GM21786 (cell line): Measurements from ENCODE around the gene PLEK.
"Not testable (repeated sequence)": the region's sequence is repeated elsewhere in the genome, so short reads cannot be mapped to it uniquely, and the experiment has no call there.

Experiments
- ATAC-seq: cut with Tn5 transposase; IDR thresholded peaks from one replicate; pipeline ENCODE4 v1.9.1; 2021; ENCODE audit not compliant: unreplicated experiment

The PLEK gene, protein sequence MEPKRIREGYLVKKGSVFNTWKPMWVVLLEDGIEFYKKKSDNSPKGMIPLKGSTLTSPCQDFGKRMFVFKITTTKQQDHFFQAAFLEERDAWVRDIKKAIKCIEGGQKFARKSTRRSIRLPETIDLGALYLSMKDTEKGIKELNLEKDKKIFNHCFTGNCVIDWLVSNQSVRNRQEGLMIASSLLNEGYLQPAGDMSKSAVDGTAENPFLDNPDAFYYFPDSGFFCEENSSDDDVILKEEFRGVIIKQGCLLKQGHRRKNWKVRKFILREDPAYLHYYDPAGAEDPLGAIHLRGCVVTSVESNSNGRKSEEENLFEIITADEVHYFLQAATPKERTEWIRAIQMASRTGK

DNA sequence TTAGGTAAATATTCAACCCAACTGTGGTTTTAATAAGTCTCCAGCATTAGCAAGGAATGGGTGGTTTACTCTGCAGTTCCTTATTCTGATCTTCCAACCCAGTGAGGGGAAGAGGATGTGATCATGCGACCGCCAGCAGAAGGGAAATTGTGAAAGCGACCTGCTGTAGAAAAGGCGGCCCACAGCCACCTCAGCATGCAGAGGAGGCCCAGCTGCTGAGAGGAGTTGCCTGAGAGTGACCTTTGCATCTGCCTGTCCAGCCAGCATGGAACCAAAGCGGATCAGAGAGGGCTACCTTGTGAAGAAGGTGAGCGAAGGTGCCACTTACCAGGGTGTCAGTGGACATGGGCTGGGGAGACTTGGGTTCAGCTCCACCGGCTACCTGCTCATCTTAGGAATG is at the start of gene PLEK:
Gene PLEK, plus strand, starts transcription at position 196 of the 400 bp plus-strand sequence. Its CDS starts 70 bp downstream, at position 266.
- peak; percentile 52 for ATAC-seq

DNA sequence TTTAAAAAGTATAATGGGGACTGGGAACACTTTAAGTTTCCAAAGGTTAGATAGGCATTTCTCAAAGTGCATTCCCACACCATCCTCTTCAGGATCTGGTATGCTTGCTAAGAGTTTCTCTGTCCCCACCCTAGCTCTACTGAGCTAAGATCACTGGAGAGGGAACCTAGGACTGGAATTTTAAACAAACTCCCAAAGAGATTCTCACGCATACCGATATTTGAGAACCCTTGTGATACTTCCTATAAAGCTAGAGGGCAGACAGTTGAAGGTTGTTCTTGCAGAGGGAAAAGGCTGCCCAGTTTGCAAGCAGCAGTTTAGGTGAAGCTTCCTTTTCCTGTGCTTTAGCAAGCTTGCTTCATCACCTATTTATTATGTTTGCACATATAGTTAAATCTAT is 49.0 kb upstream of the PLEK start:
- no peak for ATAC-seq

DNA sequence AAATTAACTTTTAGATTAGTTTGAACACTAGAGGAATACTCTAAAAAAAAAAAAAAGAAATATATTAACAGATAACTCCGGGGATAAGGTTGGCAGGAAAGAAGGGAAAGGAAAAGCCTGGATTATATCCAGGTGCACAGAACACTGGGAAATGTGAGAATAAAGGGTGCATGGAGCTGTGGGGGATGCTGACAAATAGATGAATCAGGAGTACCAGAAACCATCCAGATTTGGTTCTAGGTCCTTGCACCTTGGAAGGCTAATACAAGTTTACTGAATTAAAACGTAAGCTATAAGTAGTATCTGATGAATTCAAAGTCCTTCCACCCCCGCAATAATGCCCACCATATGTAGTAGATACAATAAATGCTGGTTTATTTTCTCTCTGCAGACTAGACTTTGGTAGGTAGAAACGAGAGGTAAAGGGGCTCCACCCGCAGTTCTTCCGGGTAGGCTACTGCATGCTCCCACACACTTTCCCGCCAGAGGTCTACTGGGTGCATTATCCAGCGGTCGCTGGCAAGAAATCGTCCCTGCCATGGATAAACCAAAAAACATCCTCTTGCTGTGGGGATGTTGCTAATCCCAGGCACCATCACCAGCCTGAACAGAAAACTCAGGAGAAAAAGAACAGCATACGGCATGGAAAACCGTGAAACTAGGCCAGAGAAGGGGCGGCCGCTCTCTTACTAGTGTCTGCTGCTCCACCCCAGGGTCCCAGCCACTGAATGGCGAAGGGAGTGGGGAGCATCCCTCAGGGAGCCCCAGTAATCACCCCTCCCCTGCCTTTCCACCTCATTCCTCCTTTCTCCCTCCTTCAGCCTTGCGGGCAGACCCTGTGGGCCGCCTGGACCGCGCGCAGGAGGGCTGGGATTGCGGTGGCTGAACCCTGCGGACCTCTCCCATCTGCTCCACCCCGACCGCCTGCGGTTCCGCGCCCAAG is 46.8 kb upstream of the PLEK start:
- ATAC-seq, result no peak

DNA sequence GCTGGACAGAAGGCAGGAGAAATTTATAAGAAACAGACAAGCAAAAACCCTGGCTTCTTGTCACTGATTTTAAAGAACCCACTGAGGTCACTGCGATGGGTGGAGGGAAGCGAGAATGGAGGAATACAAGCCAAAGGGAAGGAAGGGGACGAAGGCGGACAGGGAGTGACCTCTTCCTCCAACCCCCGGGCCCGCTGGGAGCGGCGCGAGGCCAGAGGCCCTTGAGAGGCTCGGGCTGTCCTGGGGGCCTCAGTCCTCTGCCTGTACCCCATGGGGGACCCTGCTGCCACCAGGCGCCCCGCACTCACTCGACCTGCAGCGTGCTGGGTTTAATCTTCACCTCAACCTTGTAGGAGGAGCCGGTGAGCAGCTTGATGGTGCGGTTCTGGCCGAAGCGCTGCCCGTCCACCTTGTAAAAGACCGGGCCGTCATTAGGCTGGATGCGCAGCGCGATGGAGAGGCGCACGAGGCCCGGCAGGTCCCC is 46.1 kb upstream of the PLEK start:
- ATAC-seq, result no peak

DNA sequence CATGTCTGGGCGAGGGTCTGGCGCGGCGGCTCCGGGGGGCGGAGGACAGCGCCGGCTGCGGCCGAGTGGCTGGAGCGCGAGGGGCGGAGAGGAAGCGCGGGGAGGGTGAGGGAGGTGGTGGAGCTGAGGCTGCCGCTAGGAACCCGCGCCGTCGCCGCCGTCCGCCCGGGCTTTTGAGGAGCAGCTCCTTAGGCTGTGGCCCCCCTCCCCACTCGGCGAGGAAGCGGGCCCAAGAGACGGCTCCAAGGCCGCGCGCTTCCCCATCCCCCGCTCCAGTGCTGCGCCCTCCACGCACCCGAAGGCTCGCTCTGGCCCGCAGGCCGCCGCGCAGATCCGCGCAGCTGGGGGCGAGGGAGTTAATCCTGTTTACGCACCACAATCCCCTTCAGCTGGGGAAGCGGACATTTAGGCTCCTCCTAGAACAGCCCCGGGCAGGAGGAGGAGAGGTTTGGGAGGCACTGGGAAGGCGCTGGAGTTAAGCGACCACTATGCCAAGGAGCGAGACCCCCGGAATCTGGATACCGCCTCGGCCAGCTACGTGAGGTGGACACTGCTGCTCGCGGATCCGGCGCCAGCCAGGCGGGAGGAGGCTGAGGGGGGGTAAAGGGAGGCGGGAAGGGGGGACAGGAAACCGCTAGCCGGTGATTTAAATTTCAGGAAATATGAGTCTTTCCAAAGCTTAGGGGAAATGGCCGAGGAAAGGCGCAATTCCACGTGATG is 45.5 kb upstream of the PLEK start, which contains the start of gene CNRIP1:
Gene CNRIP1, minus strand, starts transcription at position 552 of the 720 bp plus-strand sequence. Its CDS starts 549 bp downstream, at position 3.
- ATAC-seq, result no peak

DNA sequence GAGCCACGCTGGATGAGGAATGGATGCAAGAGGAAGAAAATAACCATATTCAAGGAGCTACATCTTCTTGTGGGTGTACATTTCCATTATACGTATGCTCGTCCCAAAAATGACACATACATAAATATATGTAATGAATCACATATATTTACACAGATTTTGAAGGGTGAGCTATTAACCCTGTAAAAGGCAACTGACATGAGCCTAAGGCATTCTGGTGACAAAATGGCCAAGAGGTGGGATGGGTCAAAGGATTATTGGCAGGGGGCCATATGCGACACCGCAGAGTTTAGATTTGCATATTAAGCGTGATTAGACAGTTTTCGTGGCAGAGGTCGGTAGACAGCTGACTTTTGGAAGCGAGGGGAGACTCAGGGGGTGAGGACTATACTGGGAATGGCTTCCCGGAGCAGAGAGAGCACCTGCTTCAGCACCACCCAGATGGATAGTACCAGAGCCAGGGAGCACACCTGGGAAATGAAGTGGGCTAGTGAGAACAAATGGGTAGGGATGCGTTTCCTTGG is 44.9 kb upstream of the PLEK start:
- no peak for ATAC-seq

DNA sequence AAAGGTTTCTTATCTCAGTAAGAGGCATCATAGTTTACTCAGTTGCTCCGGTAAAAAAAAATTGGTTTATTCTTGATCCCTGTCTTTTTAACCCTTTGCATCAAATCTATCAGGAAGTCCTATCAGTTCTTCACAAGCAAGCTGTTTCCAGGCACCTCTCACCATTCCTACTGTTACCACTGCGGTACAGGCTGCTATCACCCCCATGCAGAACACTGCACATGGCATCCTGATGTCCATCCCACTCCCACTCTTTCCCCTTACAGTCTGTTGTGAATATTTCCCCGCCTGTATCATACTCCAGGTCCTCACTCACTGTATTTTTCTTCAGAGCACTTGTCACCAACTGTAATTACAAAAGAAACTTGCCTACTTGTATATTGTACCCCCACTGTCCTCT is 40.0 kb upstream of the PLEK start:
- no peak for ATAC-seq

DNA sequence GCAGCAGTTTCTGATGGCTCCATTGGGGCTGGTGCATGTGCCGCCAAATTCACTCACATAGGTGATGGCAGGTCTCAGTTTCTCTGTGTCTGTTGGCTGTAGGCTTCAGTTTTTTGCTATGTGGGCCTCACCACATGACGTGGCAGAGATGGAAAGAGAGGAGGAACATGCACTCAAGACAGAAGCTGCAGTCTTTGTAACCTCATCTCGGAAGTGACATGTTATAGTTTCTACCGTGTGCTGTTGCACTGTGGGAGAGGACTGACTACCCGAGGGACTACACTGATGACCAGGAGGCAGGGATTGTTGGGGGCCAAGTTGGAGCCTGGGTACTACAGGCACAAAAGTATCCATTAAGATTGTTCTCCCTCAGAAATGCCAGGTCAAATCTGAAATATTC is 36.2 kb upstream of the PLEK start:
- ATAC-seq, result no peak

DNA sequence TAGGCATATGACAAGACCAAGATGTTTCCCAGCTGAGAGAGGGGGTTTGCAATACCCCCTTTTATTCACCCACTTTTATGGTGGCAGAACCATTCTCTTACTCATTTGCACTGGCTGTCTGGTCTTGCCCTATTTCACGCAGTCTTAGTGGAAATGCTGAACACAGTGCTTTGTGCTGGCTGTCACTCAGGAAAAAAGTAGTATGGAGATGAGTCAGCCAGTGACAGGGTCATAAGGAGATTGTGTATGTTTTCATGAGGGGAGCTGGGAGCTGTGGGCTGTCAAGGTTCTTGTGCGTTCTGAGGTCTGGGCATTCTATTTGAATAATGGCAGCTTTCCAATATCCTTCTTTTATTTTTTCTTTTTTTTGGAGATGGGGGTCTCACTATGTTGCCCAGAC is 34.4 kb upstream of the PLEK start:
- no peak for ATAC-seq

DNA sequence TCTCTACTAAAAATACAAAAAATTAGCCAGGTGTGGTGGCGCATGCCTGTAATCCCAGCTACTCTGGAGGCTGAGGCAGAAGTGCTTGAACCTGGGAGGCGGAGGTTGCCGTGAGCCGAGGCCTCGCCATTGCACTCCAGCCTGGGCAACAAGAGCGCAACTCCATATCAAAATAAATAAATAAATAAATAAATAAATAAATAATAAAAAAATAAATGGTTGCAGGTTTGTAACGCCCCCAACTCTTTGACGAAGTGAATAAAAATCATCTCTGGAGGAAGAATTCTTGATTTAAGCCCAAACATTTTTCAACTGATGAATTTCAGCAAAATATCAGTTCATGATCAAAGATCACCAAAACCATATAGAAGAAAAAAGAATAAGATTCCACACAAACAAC is 32.1 kb upstream of the PLEK start:
- no peak for ATAC-seq

DNA sequence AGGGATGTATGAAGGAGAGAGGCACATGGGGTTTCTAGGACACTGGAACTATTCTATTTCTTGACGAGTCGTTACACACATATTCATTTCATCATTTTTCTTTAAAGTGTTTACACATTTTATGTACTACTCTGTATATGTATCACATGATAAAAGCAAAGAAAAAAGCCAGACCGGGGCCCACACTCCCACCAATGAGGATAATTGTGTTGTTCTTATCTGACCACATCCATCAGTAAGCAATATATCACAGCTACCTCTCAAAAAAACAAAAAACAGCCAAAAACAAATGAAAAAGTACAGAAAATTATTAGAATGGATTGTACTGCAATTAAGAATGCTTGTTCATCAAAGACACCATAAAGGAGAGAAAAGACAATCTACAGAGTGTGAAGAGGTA is 31.2 kb upstream of the PLEK start:
- no peak for ATAC-seq

DNA sequence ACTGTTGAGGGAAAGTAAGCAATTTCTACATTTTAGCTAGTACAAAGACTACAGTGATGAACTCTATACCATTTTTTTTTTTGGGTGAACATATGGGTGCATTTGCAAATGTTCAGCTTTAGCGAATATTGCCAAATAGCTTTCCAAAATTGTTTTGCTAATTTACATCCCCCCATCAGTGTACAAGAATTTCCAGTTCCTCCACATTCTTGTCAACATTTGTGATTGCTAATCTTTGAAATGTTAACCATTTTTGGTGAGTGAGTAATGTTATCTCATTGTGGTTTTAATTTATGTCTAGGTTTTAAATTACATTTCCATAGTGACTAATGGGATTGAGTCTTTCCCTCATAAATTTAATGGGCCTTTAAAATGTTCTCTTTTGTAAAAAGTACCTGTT is 28.9 kb upstream of the PLEK start:
- ATAC-seq, result no peak

DNA sequence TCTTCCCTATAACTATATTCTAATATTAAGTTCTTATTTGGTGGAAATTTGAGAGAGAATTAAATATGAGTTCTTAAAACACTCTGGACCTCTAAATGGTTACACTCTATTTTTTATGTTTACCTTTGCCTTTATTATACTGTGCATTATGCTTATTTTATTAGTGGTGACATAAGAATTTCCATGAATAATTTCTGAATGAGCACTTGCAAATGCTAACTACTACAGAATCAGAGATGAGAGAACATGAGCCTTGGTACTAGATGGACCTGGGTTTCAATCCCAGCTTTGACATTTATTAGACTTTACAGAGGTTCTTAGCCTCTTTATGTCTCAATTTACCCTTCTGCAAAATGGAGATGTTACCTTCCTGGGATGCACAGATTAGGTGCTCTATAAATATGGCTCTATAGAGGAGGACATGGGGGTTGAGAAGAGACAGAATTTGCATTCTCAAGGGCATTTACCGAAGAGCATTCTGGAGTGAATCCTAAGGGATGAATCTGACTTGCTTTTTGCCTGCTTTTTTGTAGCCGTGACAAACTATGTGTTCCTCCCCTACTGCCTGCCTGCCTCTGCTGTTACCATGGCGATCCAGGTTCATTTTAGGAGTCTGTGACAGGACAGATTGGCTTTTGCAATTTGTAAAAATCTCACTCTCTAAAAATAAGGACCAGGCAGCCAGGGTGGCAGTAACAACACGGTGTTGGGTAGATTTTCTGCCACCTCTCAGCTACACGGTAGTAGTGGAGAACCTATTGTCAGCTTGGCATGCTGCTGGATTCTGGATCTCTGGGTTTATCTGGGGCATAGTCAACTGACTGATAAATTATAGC is 24.6 kb upstream of the PLEK start:
- ATAC-seq, result no peak

DNA sequence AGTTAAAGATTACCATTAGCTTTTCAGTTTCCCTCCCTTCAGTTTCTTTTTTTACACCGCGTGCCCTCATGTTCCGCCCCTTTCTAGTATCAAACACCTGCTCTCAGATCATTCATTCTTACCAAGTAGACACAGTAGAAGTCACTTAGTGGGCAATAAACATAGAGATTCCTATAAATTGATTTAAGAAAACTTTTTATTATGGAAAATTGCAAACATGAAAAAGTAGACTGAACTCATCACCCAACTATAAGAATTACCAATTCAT is 24.1 kb upstream of the PLEK start:
- no peak for ATAC-seq

DNA sequence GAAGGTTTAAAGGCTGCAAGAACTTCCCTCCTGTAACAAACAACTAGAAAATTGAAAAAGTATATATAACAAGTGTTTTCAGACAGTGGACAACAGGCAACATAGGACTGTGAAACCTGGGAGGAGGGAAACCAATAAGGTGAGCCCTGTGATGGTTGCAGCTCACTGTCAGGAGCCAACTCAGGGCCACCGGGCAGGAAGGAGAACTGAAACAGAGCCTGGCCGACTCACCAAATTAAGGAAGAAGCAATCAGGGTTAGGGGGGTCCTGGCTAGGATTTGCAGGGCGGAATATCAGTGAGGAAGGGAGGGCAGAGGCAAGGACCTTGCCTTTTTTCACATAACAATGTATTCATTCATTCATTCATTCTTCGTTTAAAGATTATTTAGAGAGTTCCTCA is 23.5 kb upstream of the PLEK start:
- no peak for ATAC-seq

DNA sequence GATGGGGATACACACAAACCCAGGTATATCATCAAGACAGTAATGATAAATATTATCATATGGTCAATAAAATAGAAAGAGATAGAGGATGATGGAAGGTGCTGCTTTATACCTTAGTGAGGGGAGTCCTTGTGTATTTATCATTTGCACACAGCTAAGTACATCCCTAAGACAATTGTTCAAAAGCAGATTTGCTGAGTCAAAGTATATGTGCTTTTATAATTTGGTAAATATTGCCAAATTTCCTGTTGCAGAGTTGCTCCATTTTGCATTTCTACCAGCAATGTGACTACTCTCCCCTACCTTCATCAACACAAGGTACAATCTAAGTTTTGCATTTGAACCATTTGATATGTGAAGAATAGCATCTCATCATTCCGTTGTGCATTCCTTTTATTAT is 22.6 kb upstream of the PLEK start:
- no peak for ATAC-seq

DNA sequence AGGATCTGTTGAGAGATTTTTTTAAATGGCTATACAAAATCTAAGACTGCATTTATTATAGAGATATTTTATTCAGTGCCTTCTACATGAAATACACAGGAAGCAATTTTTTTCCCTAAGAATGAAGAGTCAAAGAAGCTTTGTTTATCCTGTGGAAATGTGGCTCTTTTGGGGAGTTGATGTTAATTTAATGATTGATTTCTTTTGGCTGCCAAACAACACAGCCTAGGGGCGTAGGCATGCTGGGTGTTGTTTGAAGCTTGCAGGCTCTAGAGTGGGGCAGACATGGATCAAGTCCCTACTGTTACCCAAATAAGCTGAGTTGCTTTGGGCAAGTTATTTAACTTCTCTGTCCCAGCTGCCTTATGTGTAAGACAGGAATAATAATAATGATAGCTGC is 21.1 kb upstream of the PLEK start:
- no peak for ATAC-seq

DNA sequence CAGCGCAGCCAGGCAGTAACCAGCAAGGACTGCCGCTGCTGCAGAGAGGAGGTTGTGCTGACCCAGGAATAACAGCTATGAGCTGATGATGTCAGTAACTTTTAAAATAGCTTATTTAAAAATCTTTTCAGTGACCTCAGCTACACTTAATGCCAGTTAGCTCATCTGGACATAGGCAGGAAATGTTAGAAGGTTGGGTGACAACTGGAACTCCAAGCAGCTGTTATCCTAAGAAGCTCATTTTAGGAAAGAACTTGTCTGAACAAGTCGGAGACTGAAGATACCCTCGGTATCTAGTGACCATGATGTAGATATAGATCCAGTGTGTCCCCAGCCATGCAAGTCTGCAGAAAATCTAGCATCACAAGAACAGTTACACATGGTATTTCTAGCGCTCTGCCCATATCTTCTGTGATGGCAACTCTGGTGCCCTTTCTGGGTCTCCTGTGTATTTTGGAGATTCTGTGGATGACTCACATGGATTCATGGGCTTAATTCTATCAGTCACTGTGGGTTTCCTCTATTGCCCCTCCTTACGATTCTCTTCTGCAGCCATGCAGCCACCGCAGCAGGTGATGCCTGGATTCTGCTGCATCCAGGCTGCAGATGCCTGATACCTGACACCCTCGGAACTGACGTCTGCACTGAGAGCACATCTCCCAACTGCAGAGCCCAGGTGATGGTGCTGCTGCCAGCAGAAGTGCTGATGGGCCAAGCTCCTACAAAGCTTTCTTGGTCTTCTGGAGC is 19.8 kb upstream of the PLEK start:
- no peak for ATAC-seq

DNA sequence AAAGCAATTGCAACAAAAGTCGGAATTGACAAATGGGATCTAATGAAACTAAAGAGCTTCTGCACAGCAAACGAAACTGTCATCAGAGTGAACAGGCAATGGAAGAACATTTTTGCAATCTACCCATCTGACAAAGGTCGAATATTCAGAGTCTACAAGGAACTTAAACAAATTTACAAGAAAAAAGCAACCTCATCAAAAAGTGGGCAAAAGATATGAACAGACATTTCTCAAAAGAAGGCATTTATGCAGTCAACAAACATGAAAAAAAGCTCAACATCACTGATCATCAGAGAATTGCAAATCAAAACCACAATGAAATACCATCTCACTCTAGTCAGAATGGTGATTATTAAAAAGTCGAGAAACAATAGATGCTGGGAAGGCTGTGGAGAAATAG is 16.0 kb upstream of the PLEK start:
- not testable (repeated sequence) for ATAC-seq

DNA sequence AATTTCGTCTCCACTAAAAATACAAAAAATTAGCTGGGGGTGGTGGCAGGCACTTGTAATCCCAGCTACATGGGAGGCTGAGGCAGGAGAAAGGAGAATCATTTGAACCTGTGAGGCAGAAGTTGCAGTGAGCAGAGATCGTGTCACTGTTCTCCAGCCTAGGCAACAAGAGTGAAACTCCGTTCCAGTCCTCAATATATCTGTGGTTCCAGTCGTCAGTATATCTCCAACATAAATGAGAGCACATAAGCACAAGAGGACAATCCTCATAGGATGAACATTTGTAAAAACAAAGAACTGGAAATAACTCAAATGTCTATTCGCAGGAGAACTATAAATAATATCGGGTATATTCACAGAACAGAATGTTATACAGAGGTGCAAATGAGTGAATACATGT is 13.1 kb upstream of the PLEK start:
- ATAC-seq, result no peak
